Vagina (tissue), 2 donors: Measurements from ENCODE around the gene CBX6.

Experiments
- CTCF ChIP-seq, 3 experiments: fragments of 450-650 bp in 2 of 3; fragments of 200-600 bp in 1 of 3; sonication (generic) in 1 of 3; IDR thresholded peaks; one replicate each; pipeline ENCODE4 v1.5.1; 2017 to 2019; ENCODE audit warnings: antibody characterized with exemption in 3 of 3, mild to moderate bottlenecking in 2 of 3, moderate library complexity in 2 of 3
- POLR2A ChIP-seq, 2 donors: fragments of 450-650 bp; IDR thresholded peaks; one replicate each; pipeline ENCODE4 v1.6.1; 2017; ENCODE audit warnings: antibody characterized with exemption in 2 of 2, mild to moderate bottlenecking in 2 of 2, moderate library complexity in 2 of 2

GRCh38 chr22:38824585-38824984 lies 47.4 kb downstream of the CBX6 start:
- TF ChIP-seq CTCF (IDR thresholded peaks at IDR 0.05) = no peak
- no peak for TF ChIP-seq POLR2A (IDR thresholded peaks at IDR 0.05)
